NCI-H2196 (cell line): ENCODE measurements around the gene DLX4.
A peak's percentile ranks its signal among the peaks of the same experiment; 100 is the strongest.

Experiments
- DNase-seq: peaks from one replicate; lab custom pipeline; 2025; ENCODE audit not compliant: unreplicated experiment; lab: John Stamatoyannopoulos, UW

Gene DLX4

DNA sequence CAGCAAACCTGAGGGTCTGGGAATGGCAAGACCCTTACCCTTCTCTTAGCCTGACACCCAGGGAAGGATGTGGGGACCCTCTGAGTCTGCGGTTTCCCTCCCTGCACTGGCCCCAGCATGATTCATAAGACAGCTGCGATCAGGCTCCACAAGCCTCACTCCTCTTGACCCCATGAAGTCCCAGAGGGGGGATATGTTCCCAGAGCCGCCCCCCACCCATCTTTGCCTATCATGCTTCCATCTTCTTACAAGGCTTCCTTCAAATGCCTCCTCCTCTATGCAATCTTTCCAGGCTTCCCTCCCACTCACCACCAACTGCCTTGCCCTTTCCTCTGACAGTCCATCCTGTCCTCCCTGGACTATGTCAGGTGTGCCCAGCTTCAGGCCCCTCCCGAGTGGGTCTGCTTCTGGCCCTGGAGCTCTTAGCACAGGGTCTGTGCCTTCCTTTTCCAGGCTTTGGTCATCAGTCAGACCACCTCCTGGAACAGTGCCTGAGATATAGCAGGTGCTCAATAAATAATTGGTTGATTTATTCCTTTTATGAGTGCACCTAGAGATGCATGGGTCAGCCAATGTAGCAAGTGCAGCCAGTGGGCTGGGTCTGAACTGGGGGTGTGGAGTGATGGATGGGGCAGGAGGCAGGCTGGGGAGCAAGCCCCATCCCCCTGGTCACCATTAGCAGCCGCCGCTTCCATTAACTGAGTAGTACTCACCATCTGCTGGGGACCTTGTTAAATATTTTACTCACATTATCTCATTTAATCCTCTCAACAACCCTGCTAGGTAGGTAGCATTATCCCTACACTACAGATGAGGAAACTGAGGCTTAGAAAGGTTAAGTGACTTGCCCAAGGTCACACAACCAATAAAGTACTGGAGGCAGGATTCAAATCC, 17.7 kb downstream of the DLX4 start:
- no peak for DNase-seq

DNA sequence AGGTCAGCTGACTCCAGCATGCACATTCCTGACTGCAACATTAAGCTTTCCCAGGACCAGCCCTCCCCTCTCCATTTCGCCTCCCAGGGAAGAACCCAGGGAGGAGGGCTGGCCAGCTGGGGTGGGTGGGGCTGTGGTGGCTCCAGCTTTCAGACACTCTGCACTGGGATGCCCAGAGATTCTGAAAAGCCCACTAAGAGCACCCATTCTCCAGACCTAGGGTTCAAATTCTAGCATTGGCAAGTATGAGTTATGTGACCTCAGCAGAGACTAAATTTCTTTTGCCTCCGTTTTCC, 18.2 kb downstream of the DLX4 start:
- DNase-seq: no peak

DNA sequence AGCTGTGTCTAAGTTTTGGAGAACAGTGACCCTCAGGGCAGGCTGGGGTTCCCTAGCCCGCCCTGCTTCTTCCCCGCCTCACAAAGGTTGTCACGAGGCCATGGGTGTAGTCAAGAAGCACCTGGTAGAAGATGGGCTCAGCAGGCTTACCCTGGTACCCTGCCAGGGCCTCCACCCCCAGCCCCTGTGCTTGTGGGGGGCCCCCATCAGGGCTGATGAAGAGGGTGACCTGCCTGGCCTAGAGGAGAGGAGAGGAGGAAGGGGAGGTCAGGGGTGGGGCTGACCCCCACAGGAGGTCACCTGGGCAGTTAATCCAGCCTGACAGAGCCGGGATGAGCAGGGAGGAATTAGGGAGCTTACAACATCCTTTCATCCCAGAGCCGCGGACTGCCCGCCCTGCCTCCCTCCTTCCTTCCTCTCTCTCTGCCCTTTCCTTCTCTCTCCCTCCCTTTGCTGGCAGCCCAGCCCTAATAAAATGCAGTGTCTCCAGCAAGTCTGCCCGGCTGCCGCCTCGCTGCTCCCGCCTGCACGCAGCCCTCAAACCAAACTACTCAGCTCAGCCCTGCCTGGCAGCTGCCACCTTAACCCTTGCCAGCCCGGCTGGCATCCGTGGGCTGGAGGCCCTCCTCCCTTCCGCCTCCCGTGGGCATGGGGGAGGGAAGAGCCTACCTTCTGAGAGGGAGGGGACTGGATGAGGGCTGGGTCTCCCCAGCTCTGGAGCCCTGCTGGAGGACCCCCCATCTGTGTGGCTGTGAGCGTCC, 18.9 kb downstream of the DLX4 start:
- peak; percentile 82 for DNase-seq

DNA sequence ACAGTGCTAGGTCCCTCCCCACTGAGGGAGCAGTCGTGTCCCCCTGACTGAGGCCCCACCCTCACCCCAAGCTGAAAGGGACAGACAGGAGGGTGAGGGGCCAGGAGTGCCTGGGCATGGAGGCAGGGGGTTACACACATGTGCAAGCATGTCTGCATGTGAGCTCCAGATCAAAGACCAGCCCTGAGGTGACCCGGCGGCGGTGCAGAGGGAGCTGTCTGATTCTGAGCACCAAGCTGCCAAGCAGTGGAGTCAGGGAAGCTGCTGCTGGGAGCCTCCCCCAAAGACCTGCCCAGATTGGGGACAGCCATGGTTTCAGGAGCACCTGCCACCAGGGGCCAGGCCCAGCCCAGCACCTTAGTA, 20.5 kb downstream of the DLX4 start:
- DNase-seq: no peak

DNA sequence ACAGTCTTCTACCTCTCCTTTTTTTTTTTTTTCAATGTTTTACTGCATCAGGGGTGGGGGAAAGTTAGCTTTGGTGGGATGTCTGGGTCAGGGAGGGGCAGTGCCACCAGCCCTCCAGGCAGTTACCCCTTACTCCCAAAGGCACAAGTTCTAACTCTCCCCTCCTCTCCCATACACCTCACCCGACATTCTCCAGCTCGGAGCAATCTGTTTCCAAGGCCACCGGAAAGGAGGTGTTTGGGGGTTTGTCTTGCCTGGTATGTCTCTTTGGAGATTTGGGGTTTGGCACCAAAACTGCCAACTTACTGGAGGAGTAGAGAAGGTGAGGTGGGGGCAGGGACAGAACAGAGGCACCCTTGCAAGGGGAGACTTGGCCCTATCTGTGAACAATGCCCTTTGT, 21.3 kb downstream of the DLX4 start:
- no peak for DNase-seq

DNA sequence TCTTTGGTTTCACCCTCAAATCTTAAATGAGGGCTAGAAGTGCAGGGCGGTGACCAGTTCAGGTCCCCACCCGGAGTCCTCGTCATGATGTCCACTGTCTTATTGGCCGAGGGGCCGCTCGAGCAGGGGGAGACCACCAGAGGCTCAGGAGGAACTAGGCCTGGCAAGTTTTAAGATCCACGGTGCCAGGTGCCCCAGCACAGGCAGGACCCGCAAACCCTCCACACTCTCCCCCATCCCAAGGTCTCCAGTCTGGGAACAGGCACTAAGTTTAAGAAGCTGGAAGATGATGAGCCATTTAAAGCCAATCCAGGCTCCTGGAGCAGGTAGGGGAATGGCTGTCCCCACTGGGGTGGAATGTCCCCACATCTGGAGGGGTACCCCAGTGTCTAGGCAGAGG, 21.9 kb downstream of the DLX4 start:
- no peak for DNase-seq

DNA sequence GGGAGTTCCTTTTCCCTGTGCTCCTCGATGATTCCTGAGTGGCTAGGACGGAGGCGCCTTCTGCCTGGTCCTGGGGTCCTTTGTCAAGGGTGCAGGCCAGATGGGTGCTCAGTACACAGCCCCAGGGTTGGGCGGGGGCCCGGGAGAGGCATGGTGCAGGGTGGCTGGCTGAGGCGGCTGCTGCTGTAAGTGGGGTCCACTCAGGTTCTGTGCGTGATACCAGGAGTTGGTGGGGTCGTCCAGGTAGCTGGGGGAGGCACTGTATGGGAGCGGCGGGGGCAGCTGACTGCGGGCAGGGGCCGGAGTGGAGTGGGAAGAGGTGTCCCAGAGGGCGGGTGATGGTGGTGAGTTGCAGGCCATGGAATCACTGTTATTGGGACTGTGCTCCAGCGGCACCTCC, 22.4 kb downstream of the DLX4 start:
- DNase-seq: no peak

DNA sequence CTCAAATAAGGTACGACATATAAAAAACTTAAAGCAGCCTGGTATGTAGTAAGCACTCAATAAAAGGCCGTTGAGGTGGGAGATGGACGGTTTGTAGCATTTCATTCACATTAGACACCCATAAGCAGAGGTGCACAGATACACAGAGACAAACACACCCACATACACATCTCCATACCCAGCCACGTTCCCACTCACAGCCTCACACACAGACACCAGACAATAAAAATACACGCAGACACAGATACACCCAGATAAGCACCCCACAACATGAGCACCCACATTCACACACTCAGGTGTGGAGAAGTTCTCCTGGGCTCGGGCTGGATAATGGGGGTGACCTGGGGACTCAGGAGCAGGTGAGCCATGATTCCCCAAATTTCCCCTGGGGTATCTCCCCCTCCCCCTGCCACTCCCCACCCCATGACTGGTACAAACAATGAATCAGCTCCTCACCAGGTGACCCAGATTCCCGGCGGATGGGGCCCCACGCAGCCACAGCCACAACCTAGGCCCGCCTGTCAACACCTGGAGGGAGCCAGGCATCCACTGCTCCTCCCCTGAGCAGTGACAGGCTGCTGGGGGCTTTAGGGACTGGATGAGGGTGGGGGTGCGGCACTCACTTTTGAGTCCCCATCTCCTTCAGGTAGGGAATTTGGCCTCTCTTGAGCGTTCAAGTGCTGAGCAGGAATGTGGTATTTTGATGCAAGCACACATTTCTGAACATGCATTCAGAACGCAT, 23.4 kb downstream of the DLX4 start:
- no peak for DNase-seq

DNA sequence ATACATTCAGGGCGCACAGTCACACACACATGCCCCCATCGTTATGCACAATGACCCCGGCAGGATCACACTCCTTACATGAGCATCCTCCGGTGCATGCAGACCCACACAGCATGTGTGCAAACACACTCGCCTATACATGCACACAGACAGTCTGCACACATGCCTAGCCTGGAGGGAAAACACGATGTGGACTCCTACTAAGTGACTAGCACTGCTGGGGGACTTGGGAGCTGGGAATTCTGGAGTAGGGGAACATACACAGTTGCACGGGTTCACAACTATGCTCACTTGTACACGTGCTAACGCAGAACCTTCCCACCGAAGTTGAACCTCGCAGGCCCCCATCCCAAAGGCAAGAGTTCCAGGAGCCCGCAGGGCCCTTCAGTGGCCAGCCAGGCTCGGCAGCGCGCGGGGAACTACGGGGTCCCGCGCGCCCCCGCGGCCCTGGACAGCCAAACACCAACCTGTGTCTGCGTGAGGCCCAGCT, 24.0 kb downstream of the DLX4 start:
- DNase-seq: no peak

DNA sequence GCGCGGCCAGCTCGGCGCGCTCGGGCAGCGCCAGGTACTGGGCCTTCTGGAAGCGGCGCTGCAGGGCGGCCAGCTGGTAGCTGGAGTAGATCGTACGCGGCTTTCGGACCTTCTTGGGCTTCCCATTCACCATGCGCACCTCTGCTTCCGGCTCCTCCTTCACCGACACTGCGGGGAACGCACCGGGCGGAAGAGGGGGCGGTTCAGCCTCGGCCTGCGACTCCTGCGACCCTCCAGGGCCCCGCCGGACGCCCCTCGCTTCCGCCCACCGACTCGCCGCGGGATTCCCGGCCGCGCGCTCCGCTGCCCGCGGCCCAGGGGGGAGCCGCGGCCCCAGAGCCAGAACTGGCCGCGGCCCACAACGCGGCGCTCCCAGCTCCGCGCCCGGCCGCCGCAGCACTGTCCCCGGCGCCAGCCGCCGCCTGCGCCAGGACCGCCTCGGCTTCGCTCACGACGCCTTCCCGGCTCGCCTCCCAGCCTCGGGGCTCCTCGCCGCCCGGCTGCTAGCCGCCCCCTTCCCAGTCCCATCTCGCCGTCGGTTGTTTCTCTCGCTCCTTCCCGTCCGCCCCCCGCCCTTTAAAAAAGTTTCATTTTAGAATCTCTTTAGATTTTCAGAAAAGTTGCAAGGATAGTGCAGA, 24.6 kb downstream of the DLX4 start:
- no peak for DNase-seq

DNA sequence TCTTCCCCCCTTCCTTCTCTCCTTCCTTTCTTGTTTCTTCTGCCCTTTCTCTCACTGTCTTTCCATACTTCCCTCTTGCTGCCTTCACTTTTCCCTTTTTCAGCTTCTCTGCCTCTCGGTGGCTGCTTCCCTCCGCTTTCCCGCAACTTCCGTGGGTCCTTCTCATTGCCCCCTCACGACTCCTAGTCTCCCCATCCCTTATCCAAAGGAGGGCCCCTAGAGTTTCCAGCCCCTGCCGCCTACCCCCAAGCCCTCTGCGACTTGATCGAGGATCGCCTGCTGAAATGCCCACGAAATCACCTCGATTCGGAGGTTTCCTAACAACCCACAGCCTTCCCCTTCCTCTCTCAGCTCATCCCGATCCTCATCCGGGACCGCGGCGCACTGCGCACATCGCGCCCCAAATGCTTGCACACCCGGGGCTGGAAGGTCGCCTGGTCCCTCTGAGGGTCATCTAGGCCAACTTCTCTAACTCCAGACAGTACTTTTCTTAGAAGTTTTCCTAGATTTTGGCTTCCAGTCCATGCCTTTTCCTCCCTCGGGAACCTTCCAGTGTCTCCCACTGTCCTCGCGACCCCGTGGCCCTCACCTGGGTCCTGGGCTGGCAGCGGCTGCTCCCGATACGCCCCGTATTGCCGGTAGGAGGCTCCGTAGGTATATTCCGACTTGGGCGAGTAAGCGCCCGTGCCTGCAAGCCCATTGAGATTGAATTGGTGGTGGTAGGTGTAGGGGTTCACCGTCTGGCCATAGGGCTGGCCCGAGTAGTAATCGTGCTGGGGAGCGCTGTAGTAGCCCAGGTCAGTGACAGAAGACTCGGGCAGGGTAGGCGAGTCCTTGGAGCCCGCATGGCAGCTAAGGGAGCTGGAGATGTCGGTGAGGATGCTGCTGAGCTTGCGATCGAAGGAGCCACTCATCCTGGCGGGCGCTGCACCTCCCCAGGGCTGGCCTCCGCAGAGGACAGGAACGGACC, 25.4 kb downstream of the DLX4 start:
- DNase-seq: no peak

DNA sequence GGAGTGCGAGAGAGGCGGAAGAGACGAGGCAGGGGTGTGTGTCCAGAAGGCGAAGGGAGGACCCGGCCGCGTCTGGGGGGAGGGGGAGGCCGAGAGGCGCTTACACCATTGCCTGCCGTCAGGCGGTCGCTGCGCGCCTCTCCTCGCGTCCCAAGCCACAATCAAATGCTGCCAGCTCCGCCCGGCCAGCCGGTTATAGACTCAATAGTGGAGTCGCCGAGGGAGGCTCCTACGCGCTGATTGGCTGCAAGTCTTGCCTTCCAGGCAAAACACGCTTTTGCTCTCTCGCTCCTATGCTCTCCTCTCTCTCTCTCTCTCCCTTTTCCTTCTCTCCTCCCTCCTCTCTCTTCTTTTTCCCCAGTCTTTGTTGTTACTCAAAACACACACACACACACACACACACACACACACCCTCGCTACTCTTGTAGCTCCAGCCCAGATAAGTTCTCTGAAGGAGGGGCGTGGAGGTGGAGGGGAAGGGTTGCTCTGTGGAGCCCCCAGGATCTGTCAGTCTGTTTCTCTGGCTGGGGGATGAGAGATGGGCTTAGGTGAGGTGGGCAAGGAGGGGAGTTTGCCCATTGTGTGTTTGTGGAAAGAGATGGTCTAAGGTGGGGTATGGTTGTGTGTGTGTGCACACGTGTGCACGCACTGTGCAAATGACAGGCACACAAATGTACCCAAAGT, 26.2 kb downstream of the DLX4 start, which contains the start of gene DLX3:
Gene DLX3, minus strand, starts transcription at position 170 of the 684 bp plus-strand sequence. CDS start 226 bp downstream, outside the sequence.
- peak; percentile 84 for DNase-seq

DNA sequence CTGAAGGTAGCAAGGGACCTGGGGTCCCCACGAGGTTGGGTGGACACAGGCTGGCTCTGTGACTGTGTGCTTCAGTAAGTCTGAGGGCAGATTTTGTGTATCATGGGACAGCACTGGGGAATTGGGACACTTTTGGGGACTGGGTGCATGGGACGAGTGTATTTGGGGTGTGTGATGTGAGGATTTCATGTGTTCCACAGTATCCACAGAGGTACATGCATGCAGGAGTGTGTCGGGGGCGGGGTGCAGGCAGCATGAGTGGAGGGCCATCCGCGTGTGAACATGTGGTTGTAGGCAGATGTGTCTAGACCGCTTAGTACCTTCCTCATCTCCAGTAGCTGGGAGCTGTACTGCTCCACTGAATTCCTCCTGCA, 27.1 kb downstream of the DLX4 start:
- no peak for DNase-seq

DNA sequence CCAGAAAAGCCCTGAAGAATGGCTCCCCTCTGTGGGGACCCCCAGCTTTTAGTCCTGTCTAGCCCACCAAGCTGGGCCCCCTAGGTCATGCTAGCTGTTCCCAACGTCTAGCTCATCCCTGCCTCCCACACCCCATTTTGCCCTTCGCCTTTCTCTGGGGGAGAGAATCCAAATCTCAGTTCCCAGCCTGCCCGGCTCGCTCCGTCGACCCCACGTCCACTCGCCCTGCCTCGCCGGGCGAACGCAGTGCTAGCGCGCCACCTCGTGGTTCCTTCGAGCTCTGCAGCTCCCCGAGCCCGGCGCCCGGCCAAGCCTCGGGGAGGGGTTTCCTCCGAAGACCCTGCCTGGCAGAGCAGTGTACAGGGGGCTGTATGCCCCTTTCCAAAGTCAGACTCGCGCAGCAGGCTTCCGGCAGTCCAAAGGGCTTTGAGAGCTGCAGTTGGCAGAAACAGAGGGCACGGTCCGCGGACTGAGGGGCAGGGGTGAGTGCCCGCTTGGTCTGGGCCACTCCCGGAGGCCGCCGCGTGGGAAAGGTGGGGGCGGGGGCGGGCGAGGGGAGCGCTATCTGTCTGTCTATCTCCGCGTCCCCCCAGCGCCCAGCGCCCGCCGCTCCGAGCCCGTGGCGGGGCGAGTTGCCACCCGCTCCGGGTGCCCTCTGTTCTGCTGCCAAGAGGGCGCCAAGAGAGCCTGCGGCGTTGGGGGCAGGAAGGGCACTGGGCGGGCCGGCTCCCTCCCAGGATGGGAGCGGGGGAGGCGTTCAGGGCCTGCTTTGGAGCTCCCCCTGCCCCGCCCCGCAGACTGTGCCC, 27.7 kb downstream of the DLX4 start:
- peak; percentile 71 for DNase-seq

DNA sequence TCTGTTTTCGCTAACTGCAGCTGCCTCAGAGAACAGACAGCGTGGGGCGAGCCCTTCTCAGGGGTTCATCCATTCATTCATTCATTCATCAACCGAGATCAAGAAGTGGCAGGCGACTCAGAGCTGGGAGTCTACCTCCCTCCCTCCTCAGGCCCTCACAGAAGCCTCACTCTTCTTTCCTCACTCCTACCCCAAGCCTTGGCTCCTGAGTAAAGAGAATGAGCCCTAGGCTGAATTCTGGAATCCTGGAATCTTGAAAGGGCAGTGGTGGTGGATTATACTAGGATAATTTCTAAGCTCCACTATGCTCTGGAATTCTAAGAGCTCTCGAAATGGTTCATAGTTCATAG, 28.3 kb downstream of the DLX4 start:
- DNase-seq: no peak

DNA sequence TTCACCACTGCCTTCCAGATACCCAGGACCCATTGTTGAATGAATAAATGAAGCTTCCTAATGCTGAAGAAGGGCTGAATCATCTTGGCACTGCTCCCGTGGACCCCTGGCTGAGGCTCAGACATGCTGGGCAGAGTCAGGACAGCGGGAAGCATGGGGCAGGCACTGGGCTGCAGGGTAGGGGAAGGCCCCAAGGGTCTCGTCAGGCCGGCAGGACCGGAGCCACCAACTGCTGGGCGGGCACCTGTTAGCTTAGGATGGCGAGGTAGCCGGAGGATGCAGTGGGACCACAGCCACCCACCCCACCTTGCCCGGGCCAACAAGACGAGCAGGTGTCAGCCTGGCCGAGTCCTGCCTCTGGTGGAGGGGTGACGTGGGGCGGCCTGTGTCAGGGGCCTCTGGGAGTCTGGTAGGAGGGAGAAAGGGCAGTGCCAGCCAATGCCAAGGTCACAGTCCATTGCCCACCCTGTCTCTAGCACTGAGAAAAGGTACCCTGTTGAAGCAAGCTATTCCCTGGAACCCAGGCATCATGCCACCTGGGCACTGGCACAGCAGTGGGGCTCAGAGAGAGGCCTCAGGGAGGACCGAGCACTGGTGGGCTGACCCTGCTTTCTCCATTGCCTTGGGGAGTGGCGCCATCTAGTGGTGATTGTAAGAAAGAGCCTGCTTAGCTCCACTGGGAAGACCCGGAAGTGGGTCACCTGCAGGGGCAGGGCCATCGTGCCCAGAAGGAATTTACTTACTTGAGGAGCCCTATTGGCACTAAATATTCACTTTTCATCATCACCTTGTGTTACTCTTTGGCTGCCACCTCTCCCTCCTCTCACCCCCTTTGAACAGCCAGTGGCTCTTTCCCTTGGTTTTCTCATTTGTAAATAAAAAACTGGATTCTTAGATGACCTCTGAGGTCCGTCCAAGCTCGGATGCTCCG, 29.0 kb downstream of the DLX4 start:
- DNase-seq: peak; percentile 94

DNA sequence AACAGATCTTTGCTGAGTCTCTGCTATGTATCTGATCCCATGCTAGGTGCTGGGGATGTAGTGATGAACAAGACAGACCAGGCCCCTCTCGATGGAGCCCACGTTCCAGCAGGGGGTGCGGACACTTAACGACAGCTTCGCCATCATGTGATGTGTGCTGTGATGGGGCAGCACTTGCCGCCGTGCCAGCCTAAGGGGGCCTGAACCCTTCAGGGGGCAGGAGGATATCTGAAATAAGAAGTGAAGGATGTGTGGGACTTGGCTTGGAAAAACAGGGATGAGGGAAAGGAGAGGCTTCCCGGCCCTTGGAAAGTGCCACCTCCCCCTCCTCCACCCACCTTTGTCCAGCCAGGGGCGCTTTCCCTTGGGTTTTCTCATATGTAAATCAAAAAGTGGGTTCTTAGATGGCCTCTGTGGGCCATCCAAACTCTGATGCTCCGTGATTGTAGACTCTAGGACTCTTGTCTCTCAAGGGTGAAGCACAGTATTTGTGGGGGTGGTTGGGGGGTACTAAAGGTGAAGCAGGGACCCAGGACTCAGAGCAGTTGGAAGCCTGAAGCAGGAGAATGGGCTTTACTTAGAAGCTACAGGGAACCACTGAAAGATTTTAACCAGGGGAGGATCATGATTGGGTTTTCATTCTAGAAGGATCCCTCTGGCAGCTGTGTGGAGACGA, 30.0 kb downstream of the DLX4 start:
- no peak for DNase-seq
